ENCODE data around the gene DYRK1A. TPM values are rescaled to one million over a fixed set of nuclear protein-coding genes. Genes with fewer than 3 reads are reported as not detected.

DYRK1A gene
- polyA plus RNA-seq, 1 donor from 2014 or later: 4.3 TPM

- Mint-ChIP-seq H3K4me1 (peaks cover 40 to 61% (median 44%) of the 10 kb centered on the region in 3 donors), H3K27me3 (no peaks in the 10 kb centered on the region), H3K27ac (peak overlapping the region in 1 of 3 donors; percentile 31), H3K4me3 (no peak overlapping the region), H3K36me3 (peaks cover 1% of the 10 kb centered on the region), H3K9me3 (no peaks in the 10 kb centered on the region)
These were observed 84.9 kb downstream of the DYRK1A start for GRCh38 chr21:37451446-37451845.

GRCh38 chr21:37452227-37452626 is 85.7 kb downstream of the DYRK1A start:
- H3K36me3 Mint-ChIP-seq: peaks cover 1% of the 10 kb centered on the region
- no peaks in the 10 kb centered on the region for H3K27me3 Mint-ChIP-seq
- H3K9me3 Mint-ChIP-seq: no peaks in the 10 kb centered on the region
- peaks cover 37 to 64% (median 42%) of the 10 kb centered on the region in 3 donors for H3K4me1 Mint-ChIP-seq
- H3K27ac Mint-ChIP-seq: peak overlapping the region in 1 of 3 donors; percentile 54
- H3K4me3 Mint-ChIP-seq: peak overlapping the region in 2 of 4 donors; percentile 30 to 78

- H3K27me3 Mint-ChIP-seq: no peaks in the 10 kb centered on the region
- no peaks in the 10 kb centered on the region for H3K9me3 Mint-ChIP-seq
- H3K36me3 Mint-ChIP-seq: peaks cover 1% of the 10 kb centered on the region
- peaks cover 45 to 75% (median 46%) of the 10 kb centered on the region in 3 donors for H3K4me1 Mint-ChIP-seq
- no peak overlapping the region for H3K27ac Mint-ChIP-seq
- H3K4me3 Mint-ChIP-seq: peak overlapping the region in 1 of 4 donors; percentile 19
These were observed 86.8 kb downstream of the DYRK1A start for GRCh38 chr21:37453350-37453749.

- H3K9me3 Mint-ChIP-seq: no peaks in the 10 kb centered on the region
- peak overlapping the region in 1 of 4 donors; percentile 39 for H3K4me3 Mint-ChIP-seq
- H3K27ac Mint-ChIP-seq: peak overlapping the region in 1 of 3 donors; percentile 24
These were observed 88.4 kb downstream of the DYRK1A start for GRCh38 chr21:37454869-37455503.

GRCh38 chr21:37455504-37455911 is 88.9 kb downstream of the DYRK1A start:
- no peaks in the 10 kb centered on the region for H3K27me3 Mint-ChIP-seq
- H3K36me3 Mint-ChIP-seq: no peaks in the 10 kb centered on the region
- H3K4me1 Mint-ChIP-seq: peaks cover 55 to 71% (median 60%) of the 10 kb centered on the region in 3 donors
- peak overlapping the region in 1 of 3 donors; percentile 54 for H3K27ac Mint-ChIP-seq
- H3K9me3 Mint-ChIP-seq: no peaks in the 10 kb centered on the region
- H3K4me3 Mint-ChIP-seq: peak overlapping the region in 2 of 4 donors; percentile 6 to 65

More at GRCh38 chr21:37454869-37455503, 88.4 kb downstream of the DYRK1A start:
- no peaks in the 10 kb centered on the region for H3K27me3 Mint-ChIP-seq
- peaks cover 54 to 74% (median 59%) of the 10 kb centered on the region in 3 donors for H3K4me1 Mint-ChIP-seq
- peaks cover 1% of the 10 kb centered on the region for H3K36me3 Mint-ChIP-seq

GRCh38 chr21:37458669-37459276 is 92.2 kb downstream of the DYRK1A start:
- H3K27ac Mint-ChIP-seq: peak overlapping the region; percentile 59 to 82 (median 69)
- peak overlapping the region in 3 of 4 donors; percentile 0 to 28 (median 19) for H3K4me3 Mint-ChIP-seq
- peaks cover 61 to 74% (median 70%) of the 10 kb centered on the region in 3 donors for H3K4me1 Mint-ChIP-seq
- H3K9me3 Mint-ChIP-seq: no peaks in the 10 kb centered on the region
- no peaks in the 10 kb centered on the region for H3K36me3 Mint-ChIP-seq
- H3K27me3 Mint-ChIP-seq: no peaks in the 10 kb centered on the region

- no peaks in the 10 kb centered on the region for H3K9me3 Mint-ChIP-seq
- H3K27me3 Mint-ChIP-seq: no peaks in the 10 kb centered on the region
- no peak overlapping the region for H3K4me3 Mint-ChIP-seq
- no peaks in the 10 kb centered on the region for H3K36me3 Mint-ChIP-seq
- H3K27ac Mint-ChIP-seq: peak overlapping the region in 1 of 3 donors; percentile 23
- H3K4me1 Mint-ChIP-seq: peaks cover 62 to 74% (median 70%) of the 10 kb centered on the region in 3 donors
These were observed 93.0 kb downstream of the DYRK1A start for GRCh38 chr21:37459575-37459974.

GRCh38 chr21:37460196-37460595 is 93.6 kb downstream of the DYRK1A start:
- Mint-ChIP-seq H3K27me3 (no peaks in the 10 kb centered on the region), H3K27ac (peak overlapping the region in 1 of 3 donors; percentile 23), H3K9me3 (no peaks in the 10 kb centered on the region), H3K36me3 (peaks cover 1% of the 10 kb centered on the region), H3K4me1 (peaks cover 64 to 73% (median 73%) of the 10 kb centered on the region in 3 donors), H3K4me3 (peak overlapping the region in 1 of 4 donors; percentile 4)

- Mint-ChIP-seq H3K27ac (peak overlapping the region; percentile 17 to 90 (median 30)), H3K27me3 (no peaks in the 10 kb centered on the region), H3K9me3 (no peaks in the 10 kb centered on the region), H3K36me3 (peaks cover 1% of the 10 kb centered on the region), H3K4me1 (peaks cover 64 to 75% (median 67%) of the 10 kb centered on the region in 3 donors), H3K4me3 (peak overlapping the region in 3 of 4 donors; percentile 34 to 62 (median 48))
These were observed 94.9 kb downstream of the DYRK1A start for GRCh38 chr21:37461479-37461878.

- Mint-ChIP-seq H3K4me1 (peaks cover 63 to 71% (median 69%) of the 10 kb centered on the region in 3 donors), H3K4me3 (peak overlapping the region in 3 of 4 donors; percentile 2 to 48 (median 29)), H3K9me3 (no peaks in the 10 kb centered on the region), H3K27ac (peak overlapping the region; percentile 6 to 90 (median 71)), H3K27me3 (no peaks in the 10 kb centered on the region), H3K36me3 (peaks cover 1% of the 10 kb centered on the region)
These were observed 95.7 kb downstream of the DYRK1A start for GRCh38 chr21:37462087-37462861.

GRCh38 chr21:37463083-37463801 is 96.7 kb downstream of the DYRK1A start:
- Mint-ChIP-seq H3K4me1 (peaks cover 62 to 73% (median 67%) of the 10 kb centered on the region in 3 donors), H3K27me3 (no peaks in the 10 kb centered on the region), H3K36me3 (peaks cover 3% of the 10 kb centered on the region), H3K9me3 (no peaks in the 10 kb centered on the region), H3K27ac (peak overlapping the region; percentile 6 to 75 (median 71)), H3K4me3 (peak overlapping the region in 3 of 4 donors; percentile 21 to 48 (median 45))

- peaks cover 6% of the 10 kb centered on the region for H3K36me3 Mint-ChIP-seq
- no peak overlapping the region for H3K27ac Mint-ChIP-seq
- no peaks in the 10 kb centered on the region for H3K27me3 Mint-ChIP-seq
- H3K9me3 Mint-ChIP-seq: no peaks in the 10 kb centered on the region
- H3K4me3 Mint-ChIP-seq: no peak overlapping the region
- peaks cover 55 to 72% (median 72%) of the 10 kb centered on the region in 3 donors for H3K4me1 Mint-ChIP-seq
These were observed 100.5 kb downstream of the DYRK1A start for GRCh38 chr21:37467082-37467481.

- H3K27me3 Mint-ChIP-seq: no peaks in the 10 kb centered on the region
- no peaks in the 10 kb centered on the region for H3K9me3 Mint-ChIP-seq
- H3K27ac Mint-ChIP-seq: peak overlapping the region in 2 of 3 donors; percentile 36 to 75
- peak overlapping the region in 1 of 4 donors; percentile 31 for H3K4me3 Mint-ChIP-seq
- peaks cover 6% of the 10 kb centered on the region for H3K36me3 Mint-ChIP-seq
- peaks cover 43 to 68% (median 62%) of the 10 kb centered on the region in 3 donors for H3K4me1 Mint-ChIP-seq
These were observed 102.3 kb downstream of the DYRK1A start for GRCh38 chr21:37468909-37469308.

- H3K27me3 Mint-ChIP-seq: no peaks in the 10 kb centered on the region
- H3K9me3 Mint-ChIP-seq: no peaks in the 10 kb centered on the region
- H3K36me3 Mint-ChIP-seq: peaks cover 6% of the 10 kb centered on the region
- H3K4me1 Mint-ChIP-seq: peaks cover 42 to 66% (median 59%) of the 10 kb centered on the region in 3 donors
- peak overlapping the region in 1 of 4 donors; percentile 7 for H3K4me3 Mint-ChIP-seq
- H3K27ac Mint-ChIP-seq: no peak overlapping the region
These were observed 102.9 kb downstream of the DYRK1A start for GRCh38 chr21:37469441-37469840.
